Right renal pelvis (tissue), 4 donors: ENCODE measurements around the gene UBASH3B. TPM values are rescaled to one million over a fixed set of nuclear protein-coding genes. Genes with fewer than 3 reads are reported as not detected.

ENCODE experiments used
- DNase-seq, 4 donors: peaks; one replicate each; pipeline ENCODE4 v3.0.0-alpha.2; 2013; ENCODE audit warnings: low read depth in 4 of 4, low spot score in 3 of 4, missing footprints in 1 of 4
- polyA plus RNA-seq, 4 donors: library from polyadenylated mRNA; unstranded; fragments of 120-200 nt; gene quantifications; one replicate each; pipeline ENCODE4 v1.2.1, GENCODE V29; 2013; ENCODE audit not compliant: insufficient read length in 4 of 4

The UBASH3B gene
- polyA plus RNA-seq, 4 donors = 7.3 to 9.0 (median 7.9) TPM

- no peak for DNase-seq
Observed at GRCh38 chr11:122705396-122705795, 49.9 kb downstream of the UBASH3B start.

- no peak for DNase-seq
Observed at GRCh38 chr11:122706291-122707088, 51.0 kb downstream of the UBASH3B start.

- DNase-seq = no peak
Observed at GRCh38 chr11:122707111-122707510, 51.6 kb downstream of the UBASH3B start.

- no peak for DNase-seq
Observed at GRCh38 chr11:122707901-122708300, 52.4 kb downstream of the UBASH3B start.

GRCh38 chr11:122709039-122709760 lies 53.7 kb downstream of the UBASH3B start:
- DNase-seq = no peak

GRCh38 chr11:122711362-122711761 lies 55.8 kb downstream of the UBASH3B start:
- no peak for DNase-seq

GRCh38 chr11:122711831-122712381 lies 56.4 kb downstream of the UBASH3B start:
- DNase-seq = peak in 2 of 4 donors; percentile 55 to 65

GRCh38 chr11:122714004-122714403 lies 58.5 kb downstream of the UBASH3B start:
- no peak for DNase-seq

GRCh38 chr11:122714484-122714883 lies 59.0 kb downstream of the UBASH3B start:
- no peak for DNase-seq

- no peak for DNase-seq
Observed at GRCh38 chr11:122715548-122716440, 60.3 kb downstream of the UBASH3B start.

- no peak for DNase-seq
Observed at GRCh38 chr11:122717264-122717867, 61.8 kb downstream of the UBASH3B start.

GRCh38 chr11:122720107-122720881 lies 64.8 kb downstream of the UBASH3B start:
- DNase-seq = no peak

GRCh38 chr11:122721201-122721963 lies 65.9 kb downstream of the UBASH3B start:
- DNase-seq = no peak

- no peak for DNase-seq
Observed at GRCh38 chr11:122721964-122722266, 66.4 kb downstream of the UBASH3B start.

GRCh38 chr11:122723106-122723505 lies 67.6 kb downstream of the UBASH3B start:
- DNase-seq = no peak

GRCh38 chr11:122723576-122723975 lies 68.1 kb downstream of the UBASH3B start:
- no peak for DNase-seq

GRCh38 chr11:122724520-122724919 lies 69.0 kb downstream of the UBASH3B start:
- DNase-seq = no peak

GRCh38 chr11:122726028-122726427 lies 70.5 kb downstream of the UBASH3B start:
- DNase-seq = no peak
